ENCODE data around the gene MEIKIN.

Gene MEIKIN

GRCh38 chr5:131766689-131767088 lies 178.8 kb downstream of the MEIKIN start:
- no peak for DNase-seq

- DNase-seq, result no peak
Measured at GRCh38 chr5:131765261-131765660, 180.2 kb downstream of the MEIKIN start.

GRCh38 chr5:131763968-131764367 lies 181.5 kb downstream of the MEIKIN start:
- DNase-seq, result no peak

- DNase-seq, result no peak
Measured at GRCh38 chr5:131760793-131761192, 184.7 kb downstream of the MEIKIN start.

GRCh38 chr5:131759704-131760103 lies 185.8 kb downstream of the MEIKIN start:
- DNase-seq, result no peak

- no peak for DNase-seq
Measured at GRCh38 chr5:131758520-131758900, 187.0 kb downstream of the MEIKIN start.

GRCh38 chr5:131757830-131758519 lies 187.5 kb downstream of the MEIKIN start:
- no peak for DNase-seq

Data from activated gamma-delta T cell treated with Interleukin-2 at 50 U/mL for 16 hours (primary cell).